Activated B cell treated with CpG ODN at 0.5 μM for 24 hours (primary cell): ENCODE results near the gene TMEM253. TPM values are rescaled to one million over a fixed set of nuclear protein-coding genes. Genes with fewer than 3 reads are reported as not detected.

ENCODE experiments used
- ATAC-seq: fragments of 200-7000 bp; cut with Tn5 transposase; one replicate; pipeline ENCODE4 v1.10.0; 2021; ENCODE audit warnings: low read depth, mild to moderate bottlenecking, moderate library complexity
- CTCF ChIA-PET: fragments of 350-600 bp; sonication (Branson Sonifier 250); formaldehyde crosslinking; loops from one replicate; lab custom pipeline; 2021; ENCODE audit warnings: antibody characterized with exemption; lab: Charles Lee
- POLR2A ChIA-PET: fragments of 350-600 bp; sonication (Branson Sonifier 250); formaldehyde crosslinking; loops from one replicate; lab custom pipeline; 2021; ENCODE audit warnings: antibody characterized with exemption; lab: Charles Lee
- DNase-seq: peaks from one replicate; pipeline ENCODE4 v3.0.0; 2022
- H3K27ac Mint-ChIP-seq: one replicate; pipeline ENCODE4 v1.8.0; 2020; ENCODE audit warnings: mixed read lengths
- H3K27me3 Mint-ChIP-seq: one replicate; pipeline ENCODE4 v1.8.0; 2021; ENCODE audit warnings: mixed read lengths
- H3K36me3 Mint-ChIP-seq: one replicate; pipeline ENCODE4 v1.8.0; 2021; ENCODE audit warnings: low read depth, mixed read lengths
- H3K4me1 Mint-ChIP-seq: one replicate; pipeline ENCODE4 v1.8.0; 2021; ENCODE audit warnings: mixed read lengths
- H3K4me3 Mint-ChIP-seq: one replicate; pipeline ENCODE4 v1.8.0; 2020; ENCODE audit warnings: mild to moderate bottlenecking, mixed read lengths
- H3K9me3 Mint-ChIP-seq: one replicate; pipeline ENCODE4 v1.8.0; 2020; ENCODE audit warnings: mixed read lengths
- CTCF ChIP-seq: fragments of 200-600 bp; IDR thresholded peaks from one replicate; pipeline ENCODE4 v1.8.0; 2022; ENCODE audit warnings: antibody characterized with exemption, mild to moderate bottlenecking
- intact Hi-C: fragments of 100-400 bp; cut with micrococcal nuclease; formaldehyde crosslinking; loops from one replicate; pipeline ENCODE4 v1.15.1; 2024
- total RNA-seq: library from RNA; stranded (reverse); gene quantifications from 2 replicates; pipeline ENCODE4 v1.2.3, GENCODE V29; 2022

Gene TMEM253
- total RNA-seq, 1 donor from 2014 or later = not detected

- intact Hi-C loops = no loop called here
- no peak overlapping the region for H3K4me3 Mint-ChIP-seq
- H3K27ac Mint-ChIP-seq = no peak overlapping the region
- H3K9me3 Mint-ChIP-seq = peaks cover 10% of the 10 kb centered on the region
- H3K27me3 Mint-ChIP-seq = peaks cover 7% of the 10 kb centered on the region
- DNase-seq = no peak
- no peaks in the 10 kb centered on the region for H3K36me3 Mint-ChIP-seq
- POLR2A ChIA-PET = no interaction called here
- no peak for TF ChIP-seq CTCF
- ATAC-seq = no peak
- H3K4me1 Mint-ChIP-seq = no peaks in the 10 kb centered on the region
- CTCF ChIA-PET = no interaction called here
Measured at GRCh38 chr14:21145437-21145836, 44.6 kb downstream of the TMEM253 start.

GRCh38 chr14:21149641-21150367 lies 48.9 kb downstream of the TMEM253 start:
- ChIA-PET CTCF (no interaction called here), POLR2A (no interaction called here)
- H3K27me3 Mint-ChIP-seq = peaks cover 6% of the 10 kb centered on the region
- intact Hi-C loops = no loop called here
- no peak overlapping the region for H3K4me3 Mint-ChIP-seq
- TF ChIP-seq CTCF = no peak
- ATAC-seq (no peak), DNase-seq (no peak)
- no peak overlapping the region for H3K27ac Mint-ChIP-seq
- peaks cover 6% of the 10 kb centered on the region for H3K9me3 Mint-ChIP-seq
- H3K4me1 Mint-ChIP-seq = no peaks in the 10 kb centered on the region
- no peaks in the 10 kb centered on the region for H3K36me3 Mint-ChIP-seq

Other genes with a start within 250 kb of the TMEM253 start
- not detected in 2 replicates for gene RNASE3, start 209.7 kb upstream of the TMEM253 start, total RNA-seq
- gene RNASE2, start 145.6 kb upstream of the TMEM253 start, total RNA-seq = not detected in 2 replicates
- gene METTL17, start 111.1 kb upstream of the TMEM253 start, total RNA-seq = 94.2 and 94.7 TPM in 2 replicates
- 0.38 TPM in 1 of 2 replicates, not detected in the other for gene SLC39A2, start 101.8 kb upstream of the TMEM253 start, total RNA-seq
- gene NDRG2, start 76.0 kb upstream of the TMEM253 start, total RNA-seq = 2.1 and 3.9 TPM in 2 replicates
- not detected in 2 replicates for gene TPPP2, start 70.8 kb upstream of the TMEM253 start, total RNA-seq
- gene RNASE13, start 66.3 kb upstream of the TMEM253 start, total RNA-seq = not detected in 2 replicates
- gene RNASE7, start 58.7 kb upstream of the TMEM253 start, total RNA-seq = not detected in 2 replicates
- gene RNASE8, start 43.2 kb upstream of the TMEM253 start, total RNA-seq = not detected in 2 replicates
- 1.0 and 1.4 TPM in 2 replicates for gene ARHGEF40, start 30.8 kb upstream of the TMEM253 start, total RNA-seq
- gene ZNF219, start 2.4 kb upstream of the TMEM253 start, total RNA-seq = 1.6 and 2.3 TPM in 2 replicates
- gene OR5AU1, start 55.0 kb downstream of the TMEM253 start, total RNA-seq = not detected in 2 replicates
- 653 and 683 TPM in 2 replicates for gene HNRNPC, start 168.4 kb downstream of the TMEM253 start, total RNA-seq
- not detected in 2 replicates for gene RPGRIP1, start 179.0 kb downstream of the TMEM253 start, total RNA-seq